Nephron progenitor cell (in vitro differentiated cells): ENCODE results near the gene GCC2.
A peak's percentile ranks its signal among the peaks of the same experiment; 100 is the strongest.

Experiments
- DNase-seq: peaks from one replicate; pipeline ENCODE4 v3.0.0; 2021
- H3K27ac Mint-ChIP-seq: 2 replicates; pipeline ENCODE4 v1.8.0; 2021; ENCODE audit warnings: mild to moderate bottlenecking, moderate library complexity, mixed read lengths
- H3K27me3 Mint-ChIP-seq: 2 replicates; pipeline ENCODE4 v1.8.0; 2021; ENCODE audit warnings: mild to moderate bottlenecking, low read depth, mixed read lengths; ENCODE audit not compliant: poor library complexity
- H3K36me3 Mint-ChIP-seq: 2 replicates; pipeline ENCODE4 v1.8.0; 2021; ENCODE audit warnings: low read depth, mixed read lengths
- H3K4me1 Mint-ChIP-seq: 2 replicates; pipeline ENCODE4 v1.8.0; 2021; ENCODE audit warnings: mixed read lengths
- H3K4me3 Mint-ChIP-seq: 2 replicates; pipeline ENCODE4 v1.8.0; 2021; ENCODE audit warnings: mild to moderate bottlenecking, moderate library complexity, mixed read lengths
- H3K9me3 Mint-ChIP-seq: 2 replicates; pipeline ENCODE4 v1.8.0; 2021; ENCODE audit warnings: mild to moderate bottlenecking, moderate library complexity, mixed read lengths
- TF ChIP-seq, protein P1 (sequence below): fragments of 200-600 bp; sonication (generic); IDR thresholded peaks from 2 replicates; pipeline ENCODE4 v1.5.0; 2021; ENCODE audit warnings: antibody characterized with exemption

Gene GCC2

DNA sequence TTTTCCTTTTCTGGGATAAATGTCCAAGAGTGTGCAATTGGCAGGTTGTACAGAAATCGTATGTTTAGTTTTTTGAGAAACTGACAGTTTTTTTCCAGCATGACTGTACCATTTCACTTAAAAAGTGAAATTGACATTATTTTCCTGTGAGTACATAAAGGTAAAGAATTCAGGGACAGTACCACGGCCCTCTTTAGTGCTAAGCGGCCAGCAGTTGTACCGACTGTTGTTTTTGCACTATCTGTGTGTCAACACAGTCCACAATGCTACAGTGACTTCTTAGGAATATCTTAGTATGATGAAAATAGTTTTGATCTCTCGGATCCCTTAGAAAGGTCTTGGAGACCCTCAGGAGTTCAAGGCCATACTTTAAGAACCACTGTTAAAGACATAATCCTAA lies 87.9 kb downstream of the GCC2 start:
- Mint-ChIP-seq H3K27ac (no peak overlapping the region), H3K9me3 (no peaks in the 10 kb centered on the region), H3K4me3 (peak overlapping the region; percentile 16), H3K27me3 (no peaks in the 10 kb centered on the region), H3K4me1 (peaks cover 38% of the 10 kb centered on the region), H3K36me3 (peaks cover 17% of the 10 kb centered on the region)
- TF ChIP-seq, protein P1, sequence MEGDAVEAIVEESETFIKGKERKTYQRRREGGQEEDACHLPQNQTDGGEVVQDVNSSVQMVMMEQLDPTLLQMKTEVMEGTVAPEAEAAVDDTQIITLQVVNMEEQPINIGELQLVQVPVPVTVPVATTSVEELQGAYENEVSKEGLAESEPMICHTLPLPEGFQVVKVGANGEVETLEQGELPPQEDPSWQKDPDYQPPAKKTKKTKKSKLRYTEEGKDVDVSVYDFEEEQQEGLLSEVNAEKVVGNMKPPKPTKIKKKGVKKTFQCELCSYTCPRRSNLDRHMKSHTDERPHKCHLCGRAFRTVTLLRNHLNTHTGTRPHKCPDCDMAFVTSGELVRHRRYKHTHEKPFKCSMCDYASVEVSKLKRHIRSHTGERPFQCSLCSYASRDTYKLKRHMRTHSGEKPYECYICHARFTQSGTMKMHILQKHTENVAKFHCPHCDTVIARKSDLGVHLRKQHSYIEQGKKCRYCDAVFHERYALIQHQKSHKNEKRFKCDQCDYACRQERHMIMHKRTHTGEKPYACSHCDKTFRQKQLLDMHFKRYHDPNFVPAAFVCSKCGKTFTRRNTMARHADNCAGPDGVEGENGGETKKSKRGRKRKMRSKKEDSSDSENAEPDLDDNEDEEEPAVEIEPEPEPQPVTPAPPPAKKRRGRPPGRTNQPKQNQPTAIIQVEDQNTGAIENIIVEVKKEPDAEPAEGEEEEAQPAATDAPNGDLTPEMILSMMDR, result no peak
- DNase-seq, result no peak

DNA sequence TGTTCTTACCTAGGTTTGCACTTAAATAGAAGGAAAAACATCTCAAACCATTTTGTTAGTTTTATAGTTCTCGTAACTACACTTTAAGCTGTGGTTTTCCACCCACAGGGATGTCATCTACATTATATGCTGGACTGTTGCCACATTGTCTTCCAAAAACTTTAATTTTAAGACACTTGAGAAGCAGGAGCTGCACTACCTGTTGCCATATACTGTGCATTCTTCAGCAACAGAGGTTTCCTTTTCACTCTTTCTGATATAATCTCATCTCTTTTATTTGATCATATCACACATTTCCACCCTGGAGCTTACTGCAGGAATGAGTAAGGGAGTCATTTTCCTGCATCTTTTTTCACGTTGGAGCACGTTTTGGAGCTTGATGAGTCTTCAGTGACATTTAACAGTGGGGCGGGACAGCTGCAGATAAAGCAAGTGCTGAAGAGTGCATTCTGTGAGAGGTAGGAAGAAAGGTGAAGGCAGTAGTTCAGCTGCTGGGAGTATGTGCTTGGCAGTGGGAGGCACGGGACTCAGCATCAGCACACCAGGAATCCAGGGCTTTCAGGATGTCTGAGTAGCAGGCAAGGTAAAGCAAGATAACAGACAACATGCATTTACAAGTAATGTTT lies 89.1 kb downstream of the GCC2 start:
- no peak for DNase-seq
- TF ChIP-seq, protein P1, result no peak
- peaks cover 29% of the 10 kb centered on the region for H3K36me3 Mint-ChIP-seq
- H3K27ac Mint-ChIP-seq, result no peak overlapping the region
- H3K27me3 Mint-ChIP-seq, result no peaks in the 10 kb centered on the region
- H3K4me1 Mint-ChIP-seq, result peaks cover 34% of the 10 kb centered on the region
- H3K4me3 Mint-ChIP-seq, result no peak overlapping the region
- H3K9me3 Mint-ChIP-seq, result peaks cover 12% of the 10 kb centered on the region

DNA sequence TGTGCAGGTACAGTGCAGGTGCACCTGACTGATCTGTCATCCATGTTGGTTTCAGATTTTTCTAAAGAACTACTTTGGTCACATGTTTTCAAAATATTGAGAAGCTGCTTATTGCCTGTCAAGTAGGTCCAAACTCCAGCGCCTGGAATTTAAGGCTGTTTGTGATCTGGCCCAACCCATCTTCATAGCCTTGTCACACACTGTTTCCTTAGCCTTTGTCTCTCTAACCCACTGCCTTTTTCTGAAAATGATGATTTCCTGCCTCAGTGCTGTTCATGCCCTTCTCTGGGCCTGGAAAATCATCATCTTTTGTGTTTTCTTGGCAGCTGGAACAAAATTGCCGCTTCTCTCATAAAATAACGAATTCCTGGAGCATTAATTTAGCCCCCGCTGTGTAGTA lies 92.4 kb downstream of the GCC2 start:
- no peak overlapping the region for H3K4me3 Mint-ChIP-seq
- TF ChIP-seq, protein P1, result no peak
- peaks cover 20% of the 10 kb centered on the region for H3K4me1 Mint-ChIP-seq
- H3K27ac Mint-ChIP-seq, result no peak overlapping the region
- H3K36me3 Mint-ChIP-seq, result peaks cover 50% of the 10 kb centered on the region
- H3K9me3 Mint-ChIP-seq, result peaks cover 27% of the 10 kb centered on the region
- H3K27me3 Mint-ChIP-seq, result no peaks in the 10 kb centered on the region
- no peak for DNase-seq

DNA sequence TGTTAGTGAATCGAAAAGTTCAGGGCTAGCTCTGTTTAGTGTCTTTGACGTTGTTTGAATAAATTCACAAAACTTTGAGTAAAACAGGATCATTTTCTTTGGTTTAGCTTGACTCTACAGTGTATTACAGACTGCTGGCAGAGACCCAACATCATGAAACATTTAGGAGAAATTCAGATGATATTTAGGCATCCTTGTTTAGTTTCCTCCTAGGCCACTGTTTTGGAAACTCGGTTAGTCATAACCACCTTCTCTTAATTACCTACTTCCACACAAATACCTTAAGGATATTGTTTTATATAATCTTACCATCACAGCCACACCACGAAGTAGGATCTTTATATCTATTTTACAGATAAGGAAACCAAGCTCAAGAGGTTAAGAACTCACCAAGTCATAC lies 93.1 kb downstream of the GCC2 start:
- H3K4me1 Mint-ChIP-seq, result peaks cover 13% of the 10 kb centered on the region
- DNase-seq, result no peak
- TF ChIP-seq, protein P1, result no peak
- H3K4me3 Mint-ChIP-seq, result no peak overlapping the region
- no peaks in the 10 kb centered on the region for H3K27me3 Mint-ChIP-seq
- H3K27ac Mint-ChIP-seq, result no peak overlapping the region
- H3K9me3 Mint-ChIP-seq, result peaks cover 27% of the 10 kb centered on the region
- H3K36me3 Mint-ChIP-seq, result peaks cover 50% of the 10 kb centered on the region

DNA sequence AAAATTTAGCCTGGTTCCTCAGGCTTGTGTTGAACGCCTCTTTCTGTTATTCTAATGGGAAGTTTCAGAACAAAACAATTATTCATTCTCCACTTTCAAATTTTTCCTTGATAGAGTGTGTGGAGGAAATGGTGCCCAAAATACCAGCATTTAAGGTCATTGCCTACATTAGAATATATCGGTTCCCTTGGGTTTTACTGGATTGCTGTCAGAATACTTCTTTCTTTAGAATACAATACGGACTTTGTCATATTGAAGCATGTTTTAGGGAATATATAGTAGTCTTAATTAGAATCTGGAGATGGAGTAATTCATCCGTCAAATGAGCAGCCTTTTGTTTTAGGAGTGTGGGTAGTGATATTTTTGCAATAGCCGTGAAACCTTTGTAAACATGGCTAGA lies 98.6 kb downstream of the GCC2 start:
- Mint-ChIP-seq H3K9me3 (peaks cover 21% of the 10 kb centered on the region), H3K36me3 (peaks cover 33% of the 10 kb centered on the region), H3K4me1 (peaks cover under 1% of the 10 kb centered on the region), H3K27ac (no peak overlapping the region), H3K4me3 (no peak overlapping the region), H3K27me3 (no peaks in the 10 kb centered on the region)
- TF ChIP-seq, protein P1, result no peak
- DNase-seq, result no peak
